Measurements from ENCODE around the gene FOXO3.
"Not testable (repeated sequence)": the region's sequence is repeated elsewhere in the genome, so short reads cannot be mapped to it uniquely, and the experiment has no call there.

Gene FOXO3

GRCh38 chr6:108556250-108556649, 4.5 kb upstream of the FOXO3 start:
- no peak for DNase-seq

GRCh38 chr6:108556866-108557493, 3.7 kb upstream of the FOXO3 start:
- DNase-seq: no peak

GRCh38 chr6:108557494-108558371, 3.0 kb upstream of the FOXO3 start:
- DNase-seq: peak; percentile 77 to 85

GRCh38 chr6:108558372-108559096, 2.2 kb upstream of the FOXO3 start:
- DNase-seq: peak; percentile 95 to 97

- peak; percentile 85 to 91 for DNase-seq
Observed at GRCh38 chr6:108559097-108559883, 1.4 kb upstream of the FOXO3 start.

GRCh38 chr6:108559884-108560462, 744 bp upstream of the FOXO3 start:
- DNase-seq: no peak

GRCh38 chr6:108561309-108561647, 561 bp downstream of the FOXO3 start:
- DNase-seq: not testable (repeated sequence)

GRCh38 chr6:108561742-108562502, 1.2 kb downstream of the FOXO3 start:
- DNase-seq: no peak

- DNase-seq: no peak
Observed at GRCh38 chr6:108562503-108562993, 1.8 kb downstream of the FOXO3 start.

GRCh38 chr6:108563292-108563691, 2.6 kb downstream of the FOXO3 start:
- DNase-seq: no peak

GRCh38 chr6:108564178-108564577, 3.5 kb downstream of the FOXO3 start:
- no peak for DNase-seq

- peak; percentile 18 for DNase-seq
Observed at GRCh38 chr6:108565091-108565766, 4.5 kb downstream of the FOXO3 start.

- DNase-seq: no peak
Observed at GRCh38 chr6:108565893-108566292, 5.2 kb downstream of the FOXO3 start.

- DNase-seq: no peak
Observed at GRCh38 chr6:108566406-108566805, 5.7 kb downstream of the FOXO3 start.

GRCh38 chr6:108568101-108568500, 7.4 kb downstream of the FOXO3 start:
- DNase-seq: no peak

GRCh38 chr6:108568551-108569305, 8.0 kb downstream of the FOXO3 start:
- no peak for DNase-seq

- DNase-seq: no peak
Observed at GRCh38 chr6:108570517-108570916, 9.8 kb downstream of the FOXO3 start.

GRCh38 chr6:108574457-108575141, 13.9 kb downstream of the FOXO3 start:
- no peak for DNase-seq

- DNase-seq: no peak
Observed at GRCh38 chr6:108575905-108576494, 15.3 kb downstream of the FOXO3 start.
